8988T (cell line): ENCODE measurements around the gene B4GALNT1.
A peak's percentile ranks its signal among the peaks of the same experiment; 100 is the strongest.

Experiments
- DNase-seq: peaks from one replicate; pipeline ENCODE4 v3.0.0; 2011

Gene B4GALNT1

DNA sequence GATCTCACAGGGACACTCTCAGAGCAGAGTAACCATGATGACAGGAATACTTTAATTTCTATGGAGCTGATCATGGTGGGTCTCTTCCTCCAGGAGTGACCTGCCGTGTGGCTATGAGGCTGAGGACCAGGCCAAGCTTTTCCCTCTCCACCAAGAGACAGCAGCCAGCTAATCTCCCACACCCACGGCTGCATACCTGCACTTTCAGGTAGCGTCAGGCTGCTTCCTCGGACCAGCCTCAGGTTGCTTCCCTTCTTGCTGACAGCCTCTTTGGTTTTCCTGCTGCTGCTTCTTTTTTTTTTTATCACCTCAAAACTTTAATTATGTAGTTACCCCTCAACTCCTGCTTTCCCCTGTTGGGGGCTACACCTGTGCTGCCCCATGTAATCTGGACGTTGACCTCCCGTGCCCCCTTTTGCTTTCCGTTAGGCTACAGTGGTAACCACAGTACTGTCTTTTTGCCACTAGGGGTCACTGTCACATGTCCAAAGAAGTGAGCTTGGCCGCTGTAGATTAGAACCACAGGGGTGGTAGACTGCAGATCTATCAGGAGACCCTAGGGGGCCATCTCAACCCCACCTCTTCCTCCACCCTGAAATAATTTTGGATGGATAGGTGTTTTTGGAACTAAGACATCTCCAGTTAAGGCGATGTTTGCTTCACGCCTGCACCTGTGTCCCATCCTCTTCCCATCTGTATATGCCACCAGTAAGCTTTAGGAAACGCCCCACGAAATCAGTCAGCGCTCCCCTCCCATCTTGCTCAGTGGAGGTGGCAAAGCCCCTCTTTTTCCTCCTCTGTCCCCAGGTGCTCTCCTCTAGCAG lies 49.8 kb downstream of the B4GALNT1 start:
- DNase-seq: peak; percentile 84

DNA sequence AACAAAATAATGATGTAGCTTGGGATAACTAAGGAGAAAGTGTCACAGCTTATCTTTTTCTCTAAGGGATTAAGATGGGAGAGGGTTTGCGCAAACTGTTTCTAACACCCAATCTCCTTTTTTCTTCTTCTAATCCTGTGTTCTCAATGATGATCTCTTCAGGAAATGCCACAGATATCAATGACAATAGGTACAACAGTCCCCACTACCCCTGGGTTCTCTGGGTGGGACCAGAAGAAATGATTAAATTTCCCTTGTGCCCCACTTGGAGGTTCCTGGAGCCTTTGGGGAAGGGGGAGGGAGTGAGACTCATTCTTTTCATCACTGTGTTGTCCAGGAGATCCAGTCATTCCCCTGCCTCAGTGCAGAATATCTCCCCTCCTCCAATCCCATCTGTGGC lies 50.6 kb downstream of the B4GALNT1 start:
- no peak for DNase-seq

DNA sequence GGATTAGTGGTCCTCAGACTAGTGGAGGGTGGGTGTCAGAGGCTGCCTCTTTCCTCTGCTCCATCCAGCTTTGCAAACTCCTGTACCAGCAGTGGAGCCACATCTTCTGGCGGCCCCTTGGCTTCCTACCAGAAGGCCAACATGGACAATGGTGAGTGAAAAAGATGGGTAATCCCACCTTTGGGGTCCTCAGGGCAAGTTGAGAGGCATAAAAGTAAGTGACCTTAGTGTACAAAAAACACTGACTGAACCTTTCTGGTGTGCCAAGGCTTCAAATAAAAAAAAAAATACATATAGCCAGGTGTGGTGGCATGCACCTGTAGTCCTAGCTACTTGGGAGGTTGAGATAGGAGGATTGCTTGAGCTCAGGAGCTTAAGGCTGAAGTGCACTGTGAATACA lies 51.2 kb downstream of the B4GALNT1 start:
- no peak for DNase-seq

- DNase-seq: no peak
Observed at GRCh38 chr12:57580466-57580795, 52.6 kb downstream of the B4GALNT1 start.

- no peak for DNase-seq
Observed at GRCh38 chr12:57579677-57580465, 53.1 kb downstream of the B4GALNT1 start.

GRCh38 chr12:57579011-57579410 lies 54.0 kb downstream of the B4GALNT1 start:
- DNase-seq: no peak

DNA sequence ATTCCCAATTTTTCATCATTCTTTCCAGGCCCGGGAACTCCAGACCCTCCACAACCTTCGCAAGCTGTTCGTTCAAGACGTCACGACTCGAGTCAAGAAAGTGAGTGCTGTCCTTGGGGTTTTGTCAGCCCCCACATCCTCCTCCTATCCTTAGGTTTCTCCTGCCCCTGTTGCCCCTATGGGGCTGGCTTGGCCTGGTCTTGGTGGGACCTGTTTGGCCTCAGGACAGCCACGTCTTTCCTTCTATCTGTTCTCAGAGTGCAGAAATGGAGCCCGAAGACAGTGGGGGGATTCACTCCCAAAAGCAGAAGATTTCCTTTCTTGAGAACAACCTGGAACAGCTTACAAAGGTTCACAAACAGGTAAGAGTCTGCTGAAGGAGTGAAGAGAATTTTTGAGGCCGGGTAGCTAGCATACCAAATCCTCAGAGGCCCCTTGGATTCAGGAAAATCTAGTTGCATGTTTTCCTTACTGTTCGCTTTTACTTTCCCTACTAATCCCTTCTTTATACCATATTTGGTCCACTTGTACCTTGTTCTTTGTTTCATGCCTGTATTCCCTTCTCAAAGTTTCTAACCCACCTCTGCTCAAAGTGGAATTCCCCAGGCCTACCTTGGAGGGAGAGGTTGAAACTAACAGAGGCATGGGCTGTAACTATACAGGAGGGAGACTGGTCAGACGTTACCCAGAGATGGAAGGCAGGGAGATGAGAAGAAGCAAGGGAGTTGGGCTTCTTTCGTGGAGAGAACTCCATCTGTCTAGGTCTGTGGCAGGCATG lies 54.8 kb downstream of the B4GALNT1 start:
- DNase-seq: no peak

- no peak for DNase-seq
Observed at GRCh38 chr12:57576613-57577160, 56.3 kb downstream of the B4GALNT1 start.
